Neural cell (in vitro differentiated cells): ENCODE results near the gene EEF1A1.

ENCODE experiments used
- EP300 ChIP-seq: fragments of 450-650 bp; conservative IDR thresholded peaks from 2 replicates; pipeline ENCODE4 v1.6.1; 2014; ENCODE audit warnings: antibody characterized with exemption, mild to moderate bottlenecking, moderate library complexity; ENCODE audit not compliant: poor library complexity, severe bottlenecking
- EZH2 ChIP-seq: fragments of 200-600, 300-800 bp; shearing (Covaris generic), sonication (generic); IDR thresholded peaks from 2 replicates; pipeline ENCODE4 v1.6.1; 2014; ENCODE audit warnings: antibody characterized with exemption, low read length, borderline replicate concordance, mild to moderate bottlenecking; ENCODE audit not compliant: insufficient read depth, poor library complexity, severe bottlenecking
- MXI1 ChIP-seq: fragments of 450-650 bp; conservative IDR thresholded peaks from 2 replicates; pipeline ENCODE4 v1.6.1; 2014; ENCODE audit warnings: antibody characterized with exemption, mild to moderate bottlenecking; ENCODE audit not compliant: poor library complexity, severe bottlenecking
- POLR2AphosphoS5 ChIP-seq: IDR thresholded peaks from 2 replicates; pipeline ENCODE4 v1.6.1; 2012
- RAD21 ChIP-seq: fragments of 450-650 bp; conservative IDR thresholded peaks from 2 replicates; pipeline ENCODE4 v1.6.1; 2014; ENCODE audit warnings: antibody characterized with exemption, mild to moderate bottlenecking, moderate library complexity
- SMC3 ChIP-seq: fragments of 450-650 bp; conservative IDR thresholded peaks from 2 replicates; pipeline ENCODE4 v1.6.1; 2014; ENCODE audit warnings: antibody characterized with exemption, mild to moderate bottlenecking, moderate library complexity; ENCODE audit not compliant: poor library complexity
- TAF1 ChIP-seq: IDR thresholded peaks from 2 replicates; pipeline ENCODE4 v1.6.1; 2012; ENCODE audit warnings: low read depth
- TF ChIP-seq, protein P1 (sequence below): fragments of 450-650 bp; IDR thresholded peaks from 2 replicates; pipeline ENCODE4 v1.5.1; 2014; ENCODE audit warnings: antibody characterized with exemption, mild to moderate bottlenecking, moderate library complexity; ENCODE audit not compliant: poor library complexity, severe bottlenecking

DNA sequence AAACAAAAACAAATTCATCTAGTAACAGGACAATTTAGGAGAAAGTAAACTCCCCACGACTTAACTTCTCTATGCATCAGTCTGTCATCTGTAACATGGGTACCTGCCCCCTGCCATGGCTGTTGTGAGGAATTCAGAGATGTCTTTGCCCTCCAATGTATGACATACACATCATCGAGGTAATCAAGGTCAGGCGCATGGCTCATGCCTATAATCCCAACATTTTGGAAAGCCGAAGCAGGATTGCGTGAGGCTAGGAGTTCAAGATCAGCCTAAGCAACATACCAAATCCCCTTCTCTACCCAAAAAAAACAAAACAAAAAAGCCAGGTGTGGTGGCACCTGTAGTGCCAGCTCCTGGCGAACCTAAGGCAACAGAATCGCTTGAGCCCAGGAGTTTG, 9.0 kb downstream of the EEF1A1 start:
- TF ChIP-seq, protein P1, sequence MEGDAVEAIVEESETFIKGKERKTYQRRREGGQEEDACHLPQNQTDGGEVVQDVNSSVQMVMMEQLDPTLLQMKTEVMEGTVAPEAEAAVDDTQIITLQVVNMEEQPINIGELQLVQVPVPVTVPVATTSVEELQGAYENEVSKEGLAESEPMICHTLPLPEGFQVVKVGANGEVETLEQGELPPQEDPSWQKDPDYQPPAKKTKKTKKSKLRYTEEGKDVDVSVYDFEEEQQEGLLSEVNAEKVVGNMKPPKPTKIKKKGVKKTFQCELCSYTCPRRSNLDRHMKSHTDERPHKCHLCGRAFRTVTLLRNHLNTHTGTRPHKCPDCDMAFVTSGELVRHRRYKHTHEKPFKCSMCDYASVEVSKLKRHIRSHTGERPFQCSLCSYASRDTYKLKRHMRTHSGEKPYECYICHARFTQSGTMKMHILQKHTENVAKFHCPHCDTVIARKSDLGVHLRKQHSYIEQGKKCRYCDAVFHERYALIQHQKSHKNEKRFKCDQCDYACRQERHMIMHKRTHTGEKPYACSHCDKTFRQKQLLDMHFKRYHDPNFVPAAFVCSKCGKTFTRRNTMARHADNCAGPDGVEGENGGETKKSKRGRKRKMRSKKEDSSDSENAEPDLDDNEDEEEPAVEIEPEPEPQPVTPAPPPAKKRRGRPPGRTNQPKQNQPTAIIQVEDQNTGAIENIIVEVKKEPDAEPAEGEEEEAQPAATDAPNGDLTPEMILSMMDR = no peak
- TF ChIP-seq EZH2 (no peak), SMC3 (no peak), EP300 (no peak), TAF1 (no peak), POLR2AphosphoS5 (no peak), RAD21 (no peak), MXI1 (no peak)
